H9 (cell line): Measurements from ENCODE around the gene TMEM178B. TPM values are rescaled to one million over a fixed set of nuclear protein-coding genes. Genes with fewer than 3 reads are reported as not detected.

Source experiments
- DNase-seq: peaks from one replicate; pipeline ENCODE4 v3.0.0-alpha.2; 2017
- H2AFZ ChIP-seq: one replicate; pipeline ENCODE4 v1.6.1; 2013; ENCODE audit warnings: mild to moderate bottlenecking, low read length, control low read depth, moderate library complexity
- H2AK5ac ChIP-seq: 2 replicates; pipeline ENCODE4 v1.6.1; 2013; ENCODE audit warnings: low read length, control low read depth, mixed read lengths; ENCODE audit not compliant: insufficient read length
- H2BK120ac ChIP-seq: one replicate; pipeline ENCODE4 v1.6.1; 2013; ENCODE audit warnings: low read depth, mild to moderate bottlenecking, low read length, control low read depth, inconsistent platforms; ENCODE audit not compliant: poor library complexity, severe bottlenecking
- H2BK12ac ChIP-seq: 2 replicates; pipeline ENCODE4 v1.6.1; 2013; ENCODE audit warnings: low read length, control low read depth, mixed read lengths, low read depth; ENCODE audit not compliant: insufficient read length
- H2BK15ac ChIP-seq: 2 replicates; pipeline ENCODE4 v1.6.1; 2013; ENCODE audit warnings: low read depth, low read length, control low read depth
- H2BK20ac ChIP-seq: one replicate; pipeline ENCODE4 v1.6.1; 2013; ENCODE audit warnings: low read depth, mild to moderate bottlenecking, low read length, control low read depth, inconsistent platforms; ENCODE audit not compliant: poor library complexity, severe bottlenecking
- H2BK5ac ChIP-seq: 2 replicates; pipeline ENCODE4 v1.6.1; 2013; ENCODE audit warnings: low read length, control low read depth, mixed read lengths; ENCODE audit not compliant: insufficient read length
- H3K14ac ChIP-seq: 2 replicates; pipeline ENCODE4 v1.6.1; 2013; ENCODE audit warnings: low read length, control low read depth; ENCODE audit not compliant: insufficient read depth
- H3K18ac ChIP-seq: 2 replicates; pipeline ENCODE4 v1.6.1; 2013; ENCODE audit warnings: low read depth, mild to moderate bottlenecking, mixed read lengths, low read length, control low read depth; ENCODE audit not compliant: insufficient read length
- H3K23ac ChIP-seq: 2 replicates; pipeline ENCODE4 v1.6.1; 2013; ENCODE audit warnings: low read length, control low read depth, mixed read lengths, low read depth; ENCODE audit not compliant: insufficient read length
- H3K23me2 ChIP-seq: 2 replicates; pipeline ENCODE4 v1.6.1; 2013; ENCODE audit warnings: low read depth, mild to moderate bottlenecking, mixed read lengths, low read length, control low read depth; ENCODE audit not compliant: insufficient read length, poor library complexity, severe bottlenecking
- H3K27ac ChIP-seq: 2 replicates; pipeline ENCODE4 v1.5.1; 2013; ENCODE audit warnings: low read length, control low read depth, mixed read lengths, low read depth; ENCODE audit not compliant: insufficient read length
- H3K27me3 ChIP-seq: 2 replicates; pipeline ENCODE4 v1.6.1; 2013; ENCODE audit warnings: low read length, control low read depth, inconsistent platforms; ENCODE audit not compliant: insufficient read depth
- H3K4ac ChIP-seq: 2 replicates; pipeline ENCODE4 v1.6.1; 2013; ENCODE audit warnings: low read depth, mild to moderate bottlenecking, control low read depth, inconsistent platforms, low read length, moderate library complexity
- H3K4me1 ChIP-seq: 2 replicates; pipeline ENCODE4 v1.6.1; 2013; ENCODE audit warnings: low read length, control low read depth, inconsistent platforms; ENCODE audit not compliant: insufficient read depth
- H3K4me2 ChIP-seq: 2 replicates; pipeline ENCODE4 v1.6.1; 2013; ENCODE audit warnings: low read length, control low read depth, mixed read lengths; ENCODE audit not compliant: insufficient read length, insufficient read depth
- H3K56ac ChIP-seq: 2 replicates; pipeline ENCODE4 v1.6.1; 2013; ENCODE audit warnings: low read depth, mild to moderate bottlenecking, mixed read lengths, low read length, control low read depth; ENCODE audit not compliant: insufficient read length
- H3K79me1 ChIP-seq: 2 replicates; pipeline ENCODE4 v1.6.1; 2013; ENCODE audit warnings: low read depth, mild to moderate bottlenecking, moderate library complexity, low read length, control low read depth, inconsistent platforms; ENCODE audit not compliant: insufficient read depth, poor library complexity, severe bottlenecking
- H3K79me2 ChIP-seq: 2 replicates; pipeline ENCODE4 v1.6.1; 2013; ENCODE audit warnings: low read length, control low read depth, inconsistent platforms; ENCODE audit not compliant: insufficient read depth
- H3K9ac ChIP-seq: 2 replicates; pipeline ENCODE4 v1.6.1; 2013; ENCODE audit warnings: low read length, control low read depth, mixed read lengths; ENCODE audit not compliant: insufficient read length; ENCODE audit errors: extremely low read depth
- H3K9me3 ChIP-seq: one replicate; pipeline ENCODE4 v1.6.1; 2013; ENCODE audit warnings: low read depth, low read length, inconsistent platforms; ENCODE audit not compliant: control insufficient read depth
- H3T11ph ChIP-seq: one replicate; pipeline ENCODE4 v1.6.1; 2013; ENCODE audit warnings: mild to moderate bottlenecking, low read length, control low read depth, inconsistent platforms
- H4K20me1 ChIP-seq: one replicate; pipeline ENCODE4 v1.6.1; 2013; ENCODE audit not compliant: control insufficient read depth, insufficient read length, insufficient read depth
- H4K5ac ChIP-seq: 2 replicates; pipeline ENCODE4 v1.6.1; 2013; ENCODE audit warnings: low read depth, mild to moderate bottlenecking, mixed read lengths, low read length, control low read depth; ENCODE audit not compliant: insufficient read length
- H4K8ac ChIP-seq: replicated peaks from 2 replicates; pipeline ENCODE4 v1.6.1; 2013; ENCODE audit warnings: low read length, control low read depth, mixed read lengths, low read depth; ENCODE audit not compliant: insufficient read length
- H4K91ac ChIP-seq: 2 replicates; pipeline ENCODE4 v1.6.1; 2013; ENCODE audit warnings: low read depth, mild to moderate bottlenecking, moderate library complexity, mixed read lengths, low read length, control low read depth; ENCODE audit not compliant: insufficient read length
- H3K27ac Mint-ChIP-seq, 3 experiments: 2 replicates in 2 of 3; 3 replicates in 1 of 3; pipeline ENCODE4 v1.8.0; 2020 to 2021; ENCODE audit warnings: mixed read lengths in 3 of 3, mild to moderate bottlenecking in 1 of 3, moderate library complexity in 1 of 3
- H3K27me3 Mint-ChIP-seq: 2 replicates; pipeline ENCODE4 v1.8.0; 2021; ENCODE audit warnings: low read depth, mild to moderate bottlenecking, moderate library complexity, mixed read lengths
- H3K36me3 Mint-ChIP-seq, 3 experiments: 2 replicates in 2 of 3; 3 replicates in 1 of 3; pipeline ENCODE4 v1.8.0; 2020 to 2021; ENCODE audit warnings: low read depth in 3 of 3, mixed read lengths in 3 of 3; ENCODE audit not compliant: insufficient read depth in 1 of 3
- H3K4me1 Mint-ChIP-seq, 2 experiments: 2 replicates each; pipeline ENCODE4 v1.8.0; 2020; ENCODE audit warnings: mixed read lengths in 2 of 2
- H3K4me3 Mint-ChIP-seq, 2 experiments: 2 replicates in 1 of 2; 3 replicates in 1 of 2; pipeline ENCODE4 v1.8.0; 2020 to 2021; ENCODE audit warnings: mild to moderate bottlenecking in 2 of 2, mixed read lengths in 2 of 2, moderate library complexity in 1 of 2
- H3K9me3 Mint-ChIP-seq, 2 experiments: 2 replicates in 1 of 2; 3 replicates in 1 of 2; pipeline ENCODE4 v1.8.0; 2020; ENCODE audit warnings: mild to moderate bottlenecking in 2 of 2, mixed read lengths in 2 of 2, moderate library complexity in 1 of 2
- WGBS: extraction: QIAGEN DNeasy Blood & Tissue Kit; methylation state at CpG from one replicate; pipeline ENCODE4 v1.1.7; 2013; ENCODE audit warnings: missing lambda C conversion rate, low lambda C conversion rate, mixed read lengths; ENCODE audit not compliant: insufficient read length; ENCODE audit errors: extremely low coverage; 5-methylcytosine and 5-hydroxymethylcytosine counted together
- total RNA-seq: library from RNA; stranded (reverse); gene quantifications from 2 replicates; pipeline ENCODE4 v1.2.1, GENCODE V29; 2021
- TF ChIP-seq, protein P1 (sequence below): fragments of 200-600 bp; sonication (generic); conservative IDR thresholded peaks from 3 replicates; pipeline ENCODE4 v1.8.0; 2021; ENCODE audit warnings: antibody characterized with exemption, mild to moderate bottlenecking

TMEM178B gene
- total RNA-seq, 1 experiment from 2014 or later: 11.3 TPM

DNA sequence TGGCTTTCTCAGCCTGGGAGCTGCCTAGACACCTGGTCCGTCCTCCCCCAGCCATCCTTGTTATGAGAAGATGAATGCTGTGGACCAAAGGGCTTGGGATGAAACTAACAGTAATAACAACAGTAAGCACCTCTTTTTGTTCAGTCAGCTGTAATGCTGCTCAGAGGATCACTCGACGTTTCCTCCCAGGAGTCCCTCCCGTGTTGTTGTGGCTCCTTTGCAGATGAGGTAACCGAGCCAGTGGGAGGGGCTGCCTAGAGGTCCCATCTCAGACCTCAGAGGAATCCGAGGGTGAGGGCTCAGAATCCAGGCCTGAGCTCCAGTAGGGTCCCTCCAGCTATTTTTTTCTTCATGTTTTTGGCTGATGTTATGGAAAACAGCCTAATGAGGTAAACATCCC is 145.1 kb downstream of the TMEM178B start:
- no CpG with 5 or more reads among the region's 6 CpGs for WGBS
- Histone ChIP-seq H2BK120ac (no peak overlapping the region), H3K14ac (no peak overlapping the region), H3K4me1 (no peaks in the 10 kb centered on the region), H4K8ac (no peak overlapping the region), H2AFZ (no peak overlapping the region), H3K23ac (no peak overlapping the region), H3T11ph (no peak overlapping the region), H2BK12ac (no peak overlapping the region), H4K91ac (no peak overlapping the region), H2BK20ac (no peak overlapping the region), H3K9me3 (no peaks in the 10 kb centered on the region), H3K79me2 (no peaks in the 10 kb centered on the region), H2AK5ac (no peak overlapping the region), H2BK5ac (no peak overlapping the region), H3K9ac (no peak overlapping the region), H2BK15ac (no peak overlapping the region), H3K56ac (no peak overlapping the region), H3K27me3 (no peaks in the 10 kb centered on the region), H3K4ac (no peak overlapping the region), H4K20me1 (no peaks in the 10 kb centered on the region), H3K79me1 (no peaks in the 10 kb centered on the region), H3K18ac (no peak overlapping the region), H4K5ac (no peak overlapping the region), H3K4me2 (no peak overlapping the region), H3K23me2 (no peaks in the 10 kb centered on the region), H3K27ac (no peak overlapping the region)
- no peaks in the 10 kb centered on the region; a peak in 1 of 5 replicates for H3K9me3 Mint-ChIP-seq
- 0 out of 7 replicates have a peak, but pooled peaks cover 0 to 1% (median 0%) of the 10 kb centered on the region in 3 experiments for H3K36me3 Mint-ChIP-seq
- H3K4me1 Mint-ChIP-seq: peaks cover 9 to 15% of the 10 kb centered on the region in 2 experiments
- DNase-seq: no peak
- no peak overlapping the region for H3K4me3 Mint-ChIP-seq
- TF ChIP-seq, protein P1, sequence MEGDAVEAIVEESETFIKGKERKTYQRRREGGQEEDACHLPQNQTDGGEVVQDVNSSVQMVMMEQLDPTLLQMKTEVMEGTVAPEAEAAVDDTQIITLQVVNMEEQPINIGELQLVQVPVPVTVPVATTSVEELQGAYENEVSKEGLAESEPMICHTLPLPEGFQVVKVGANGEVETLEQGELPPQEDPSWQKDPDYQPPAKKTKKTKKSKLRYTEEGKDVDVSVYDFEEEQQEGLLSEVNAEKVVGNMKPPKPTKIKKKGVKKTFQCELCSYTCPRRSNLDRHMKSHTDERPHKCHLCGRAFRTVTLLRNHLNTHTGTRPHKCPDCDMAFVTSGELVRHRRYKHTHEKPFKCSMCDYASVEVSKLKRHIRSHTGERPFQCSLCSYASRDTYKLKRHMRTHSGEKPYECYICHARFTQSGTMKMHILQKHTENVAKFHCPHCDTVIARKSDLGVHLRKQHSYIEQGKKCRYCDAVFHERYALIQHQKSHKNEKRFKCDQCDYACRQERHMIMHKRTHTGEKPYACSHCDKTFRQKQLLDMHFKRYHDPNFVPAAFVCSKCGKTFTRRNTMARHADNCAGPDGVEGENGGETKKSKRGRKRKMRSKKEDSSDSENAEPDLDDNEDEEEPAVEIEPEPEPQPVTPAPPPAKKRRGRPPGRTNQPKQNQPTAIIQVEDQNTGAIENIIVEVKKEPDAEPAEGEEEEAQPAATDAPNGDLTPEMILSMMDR: no peak
- no peaks in the 10 kb centered on the region for H3K27me3 Mint-ChIP-seq
- H3K27ac Mint-ChIP-seq: no peak overlapping the region; a peak in 1 of 7 replicates
